Stimulated activated CD8-positive, alpha-beta memory T cell treated with anti-CD3 and anti-CD28 coated beads, Interleukin-15, amount 100 ng/mL, for 4 hours (primary cell): ENCODE data around the gene NEURL4.
"Not testable (repeated sequence)": the region's sequence is repeated elsewhere in the genome, so short reads cannot be mapped to it uniquely, and the experiment has no call there.

Source experiments
- DNase-seq, 2 donors: peaks; one replicate each; pipeline ENCODE4 v3.0.0-alpha.2; 2020; ENCODE audit warnings: low read depth in 2 of 2

NEURL4 gene

DNA sequence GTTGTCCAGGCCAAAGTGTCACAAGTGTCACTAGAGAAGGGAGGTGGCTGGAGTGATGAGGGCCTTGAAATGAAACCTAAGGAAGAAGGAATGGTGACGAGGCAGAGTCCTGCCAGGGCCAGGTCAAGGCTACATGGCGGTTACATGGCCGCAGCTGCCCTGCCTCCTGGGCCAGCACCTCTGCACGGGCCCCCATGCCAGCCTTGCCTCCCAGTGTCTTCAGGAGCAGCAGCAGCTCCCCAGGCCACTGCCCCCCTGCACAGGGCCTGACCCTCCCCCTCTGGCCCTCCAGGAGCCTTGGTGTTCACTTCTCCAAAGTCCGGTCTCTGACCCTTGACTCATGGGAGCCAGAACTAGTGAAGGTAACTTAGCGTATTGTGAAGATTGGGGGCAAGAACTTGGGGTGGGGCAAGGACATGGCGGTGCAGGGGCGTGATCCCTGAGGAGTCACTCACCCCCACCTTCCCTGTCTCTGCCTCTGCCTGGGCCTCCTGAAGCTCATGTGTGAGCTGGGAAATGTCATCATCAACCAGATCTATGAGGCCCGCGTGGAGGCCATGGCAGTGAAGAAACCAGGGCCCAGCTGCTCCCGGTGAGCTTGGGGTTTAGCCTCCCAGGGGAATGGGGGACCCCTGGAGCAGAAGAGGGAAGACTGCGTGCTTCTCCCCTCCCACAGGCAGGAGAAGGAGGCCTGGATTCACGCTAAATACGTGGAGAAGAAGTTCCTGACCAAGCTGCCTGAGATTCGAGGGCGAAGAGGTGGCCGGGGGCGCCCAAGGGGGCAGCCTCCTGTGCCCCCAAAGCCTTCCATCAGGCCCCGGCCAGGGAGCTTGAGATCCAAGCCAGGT, 18.7 kb upstream of the NEURL4 start:
- no peak for DNase-seq

- no peak for DNase-seq
These were observed 17.9 kb upstream of the NEURL4 start for GRCh38 chr17:7346761-7347614.

GRCh38 chr17:7343250-7343649, 14.1 kb upstream of the NEURL4 start:
- no peak for DNase-seq

- no peak for DNase-seq
These were observed 12.7 kb upstream of the NEURL4 start for GRCh38 chr17:7341842-7342241.

DNA sequence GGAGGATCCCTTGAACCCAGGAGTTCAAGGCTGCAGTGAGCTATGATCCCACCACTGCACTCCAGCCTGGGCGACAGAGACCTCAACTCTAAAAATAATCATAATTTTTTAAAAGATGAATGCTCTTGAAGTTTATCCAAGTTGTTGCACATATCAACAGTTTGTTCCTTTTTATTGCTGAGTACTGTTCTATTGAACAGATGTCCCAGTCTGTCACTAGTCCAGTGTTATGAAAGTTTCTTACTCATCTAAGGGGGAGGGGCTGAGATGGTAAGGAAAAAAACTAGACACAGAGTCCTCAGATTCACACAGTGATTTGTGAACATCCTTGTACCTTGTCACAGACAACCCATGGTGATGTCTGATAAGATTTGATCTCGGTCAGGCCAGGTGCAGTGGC, 11.0 kb upstream of the NEURL4 start:
- DNase-seq = no peak

DNA sequence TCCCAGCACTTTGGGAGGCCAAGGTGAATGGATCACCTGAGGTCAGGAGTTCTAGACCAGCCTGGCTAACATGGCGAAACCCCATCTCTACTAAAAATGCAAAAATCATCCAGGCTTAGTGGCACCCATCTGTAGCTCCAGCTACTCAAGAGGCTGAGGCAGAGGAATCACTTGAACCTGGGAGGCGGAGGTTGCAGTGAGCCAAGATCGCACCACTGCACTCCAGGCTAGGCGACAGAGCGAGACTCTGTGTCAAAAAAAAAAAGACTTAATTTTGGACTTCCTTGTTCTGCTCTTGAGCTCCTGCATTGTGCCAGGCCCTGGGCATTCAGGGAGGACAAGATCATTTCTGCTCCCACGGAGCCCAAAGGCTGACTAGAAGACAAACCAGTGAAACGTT, 8.5 kb upstream of the NEURL4 start:
- not testable (repeated sequence) for DNase-seq

DNA sequence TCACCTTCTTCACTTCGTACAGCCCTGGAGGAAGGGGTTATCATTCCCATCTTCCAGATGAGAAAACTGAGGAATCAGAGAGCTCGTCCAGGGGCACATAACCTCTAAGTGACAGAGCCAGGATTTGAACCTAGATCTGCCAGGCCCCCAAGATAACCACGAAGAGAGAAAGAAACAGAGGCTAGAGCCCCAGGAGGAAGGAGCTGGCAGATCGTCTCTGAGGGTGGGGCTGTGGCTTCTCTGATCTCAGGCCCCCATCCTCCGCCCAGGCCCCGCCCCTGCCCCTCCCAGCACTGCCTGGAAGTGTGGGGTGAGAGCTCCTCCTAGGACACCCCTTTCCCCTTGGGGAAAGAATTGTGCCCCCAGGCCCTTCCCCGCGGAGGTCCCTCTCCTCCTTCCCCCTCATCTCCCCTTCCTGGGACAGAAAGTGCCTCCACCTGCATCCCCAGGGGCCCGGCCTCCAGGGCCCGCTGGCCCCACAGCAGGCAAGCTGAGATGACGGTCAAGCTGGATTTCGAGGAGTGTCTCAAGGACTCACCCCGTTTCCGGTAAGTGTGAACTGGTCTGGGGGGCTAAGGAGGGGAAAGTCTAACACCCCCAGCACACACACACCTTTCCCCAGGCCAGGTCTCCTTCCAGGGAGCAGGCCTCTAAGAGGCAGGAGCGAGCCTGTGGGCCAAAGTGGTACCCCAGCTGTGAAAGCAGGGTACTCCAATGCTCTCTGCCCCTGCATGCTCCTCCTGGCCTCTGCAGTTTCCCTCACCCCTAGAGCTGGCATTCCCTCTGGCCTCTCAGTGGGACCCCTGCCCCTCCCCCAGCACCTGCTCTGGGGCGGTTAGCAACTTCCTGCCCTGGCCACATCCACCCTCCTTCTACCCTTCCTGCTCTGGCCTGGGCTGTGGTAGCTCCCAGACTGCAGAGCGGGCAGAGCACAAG, 7.4 kb upstream of the NEURL4 start, which contains the start of gene ACAP1:
Gene ACAP1 (plus strand): TSS at position 290 of the 936 bp plus-strand sequence. CDS start 206 bp downstream, at position 496.
- DNase-seq = peak; percentile 61 to 77

- DNase-seq = not testable (repeated sequence)
These were observed 6.6 kb upstream of the NEURL4 start for GRCh38 chr17:7335765-7336164.

GRCh38 chr17:7334938-7335538, 5.9 kb upstream of the NEURL4 start:
- DNase-seq = no peak

DNA sequence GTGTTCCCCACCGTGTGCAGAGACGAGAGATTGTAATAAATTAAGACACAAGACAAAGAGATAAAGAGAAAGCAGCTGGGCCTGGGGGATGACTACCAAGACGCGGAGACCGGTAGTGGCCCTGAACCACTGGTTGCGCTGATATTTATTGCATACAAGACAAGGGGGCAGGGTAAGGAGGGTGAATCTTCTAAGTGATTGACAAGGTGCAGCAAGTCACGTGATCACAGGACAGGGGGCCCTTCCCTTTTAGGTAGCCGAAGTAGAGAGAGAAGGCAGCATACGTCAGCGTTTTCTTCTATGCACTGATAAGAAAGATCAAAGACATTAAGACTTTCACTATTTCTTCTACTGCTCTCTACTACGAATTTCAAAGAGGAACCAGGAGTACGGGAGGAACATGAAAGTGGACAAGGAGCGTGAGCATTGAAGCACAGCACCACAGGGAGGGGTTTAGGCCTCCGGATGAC, 3.5 kb upstream of the NEURL4 start:
- not testable (repeated sequence) for DNase-seq

DNA sequence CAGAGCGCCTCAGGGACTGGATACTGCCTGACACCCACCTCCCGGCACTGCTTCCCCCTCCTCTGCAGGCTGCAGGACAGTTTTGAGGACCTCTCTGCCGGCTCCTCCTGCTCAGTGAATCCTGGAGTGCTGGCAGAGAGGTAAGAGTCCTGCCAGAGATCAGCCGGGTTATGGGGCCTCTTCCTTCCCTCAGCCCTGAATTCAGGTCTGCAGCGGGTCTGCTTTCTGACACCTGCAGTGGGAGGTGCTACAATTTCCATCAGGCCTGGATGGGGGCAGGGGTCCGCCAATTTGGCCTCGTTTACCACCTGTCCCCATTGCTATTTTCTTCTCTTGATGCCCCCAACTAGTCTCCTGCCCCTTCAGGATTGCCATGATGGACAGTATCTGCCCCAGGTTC, 3.0 kb upstream of the NEURL4 start:
- DNase-seq = no peak

GRCh38 chr17:7330638-7331015, 1.5 kb upstream of the NEURL4 start:
- DNase-seq = no peak

- DNase-seq = peak; percentile 56 to 64
These were observed 982 bp upstream of the NEURL4 start for GRCh38 chr17:7329997-7330637.

DNA sequence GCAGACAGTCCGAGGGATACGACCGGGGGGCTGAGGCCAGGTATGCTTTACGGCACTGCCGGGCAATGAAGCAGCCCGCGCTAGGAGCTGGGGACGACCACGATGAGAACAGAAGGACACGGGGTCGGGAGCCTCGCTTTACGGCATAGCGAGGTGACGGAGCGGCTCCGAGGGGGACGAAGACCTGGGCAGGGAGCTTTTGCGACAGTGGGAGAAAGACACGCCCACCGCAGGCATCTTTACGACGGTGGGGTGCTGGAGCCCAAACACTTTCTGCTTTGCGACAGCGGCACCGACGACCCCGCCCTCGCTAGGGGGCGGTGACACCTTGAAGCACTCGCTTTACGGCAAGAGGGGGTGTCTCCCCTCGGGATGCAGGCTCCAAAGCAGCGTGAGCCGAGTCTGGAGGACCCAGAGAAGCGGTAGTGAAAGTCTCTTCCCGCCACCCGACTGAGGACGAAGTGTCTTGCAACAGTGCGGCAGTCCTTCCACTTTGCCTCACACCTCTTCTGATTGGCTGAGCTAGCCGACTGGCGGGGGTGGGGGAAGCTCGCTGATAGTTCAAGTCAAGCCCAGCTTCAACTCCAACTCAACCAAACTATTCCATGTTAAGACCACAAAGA, 350 bp upstream of the NEURL4 start:
- peak; percentile 94 for DNase-seq

DNA sequence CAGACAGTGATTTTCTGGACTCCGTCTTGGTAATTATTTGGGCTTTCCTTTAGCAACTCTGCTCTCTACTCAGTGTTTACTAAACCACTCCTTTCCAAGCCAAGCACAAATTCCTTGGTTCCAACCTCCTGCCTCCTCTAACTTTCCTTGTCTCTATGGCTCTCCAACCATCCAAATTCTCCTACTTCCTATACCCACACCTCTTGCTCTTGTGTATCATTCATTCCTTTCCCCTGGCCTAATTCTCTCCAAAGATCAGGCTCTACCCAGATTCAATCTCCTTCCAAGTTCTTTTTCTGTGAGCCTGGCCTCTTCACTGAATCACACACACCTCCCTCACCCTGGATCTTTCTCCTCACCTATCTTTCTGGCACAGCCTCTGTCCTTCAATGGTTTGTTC, 1.1 kb downstream of the NEURL4 start:
- DNase-seq = no peak

DNA sequence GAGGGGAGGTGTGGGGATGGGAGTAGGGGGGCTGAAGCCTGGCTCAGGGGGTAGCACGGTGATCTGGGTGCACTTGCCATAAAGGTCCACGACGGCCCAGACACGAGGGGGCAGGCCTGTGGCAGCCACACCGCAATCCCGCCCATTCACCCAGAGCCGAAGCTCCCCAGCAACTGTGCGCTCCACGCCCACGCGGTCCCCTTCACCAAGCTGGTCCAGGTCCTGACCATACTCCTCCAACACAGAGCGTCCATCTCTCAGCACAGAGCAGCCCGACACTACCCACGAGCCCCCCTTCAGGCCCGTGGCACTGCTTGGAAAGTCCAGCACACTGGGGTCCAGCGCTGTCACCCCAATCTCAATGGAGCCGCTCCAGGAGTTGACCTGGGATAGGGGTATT, 1.6 kb downstream of the NEURL4 start:
- DNase-seq = no peak

GRCh38 chr17:7327056-7327455, 2.1 kb downstream of the NEURL4 start:
- DNase-seq = no peak

DNA sequence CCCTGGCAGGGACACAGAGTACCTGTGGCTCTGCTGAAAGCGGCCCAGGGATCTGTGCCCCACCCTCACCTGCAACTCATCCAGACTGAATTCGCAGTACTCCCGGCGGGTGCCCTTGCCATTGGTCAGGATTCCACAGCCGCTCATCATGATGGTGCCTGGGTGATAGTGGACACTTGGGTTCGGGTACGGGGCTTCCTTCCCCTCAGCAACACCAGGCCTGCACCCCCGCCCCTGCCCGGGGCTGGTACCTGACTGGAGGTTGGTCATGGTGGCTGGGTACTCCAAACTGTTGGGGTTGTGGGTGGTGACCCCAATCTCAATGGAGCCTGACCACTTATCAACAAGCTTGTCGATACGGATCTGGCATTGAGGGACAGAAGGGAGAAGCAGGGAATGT, 2.9 kb downstream of the NEURL4 start:
- DNase-seq = no peak

- DNase-seq = no peak
These were observed 4.1 kb downstream of the NEURL4 start for GRCh38 chr17:7325031-7325528.

DNA sequence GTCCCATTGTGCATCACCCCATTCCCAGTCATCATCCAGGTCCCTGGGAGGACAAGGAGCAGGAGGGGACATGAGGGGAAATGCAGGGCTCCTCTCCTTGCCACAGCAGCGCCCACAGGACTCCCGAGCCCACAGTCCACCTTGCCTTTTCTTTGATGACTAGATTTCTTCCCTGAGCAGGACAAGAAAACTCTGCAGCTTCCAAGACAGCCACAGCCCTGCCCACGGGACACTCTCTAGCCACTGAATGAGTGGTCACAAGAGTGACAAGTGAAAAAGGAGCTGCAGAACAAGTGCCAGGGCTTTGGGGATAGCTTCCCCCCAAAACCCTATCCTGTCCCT, 4.7 kb downstream of the NEURL4 start:
- DNase-seq = no peak
